GM21447 (cell line): ENCODE data around the gene DEGS2.
"Not testable (repeated sequence)": the region's sequence is repeated elsewhere in the genome, so short reads cannot be mapped to it uniquely, and the experiment has no call there.

Experiments used
- ATAC-seq: cut with Tn5 transposase; IDR thresholded peaks from one replicate; pipeline ENCODE4 v1.9.1; 2021; ENCODE audit not compliant: unreplicated experiment

DEGS2 gene

DNA sequence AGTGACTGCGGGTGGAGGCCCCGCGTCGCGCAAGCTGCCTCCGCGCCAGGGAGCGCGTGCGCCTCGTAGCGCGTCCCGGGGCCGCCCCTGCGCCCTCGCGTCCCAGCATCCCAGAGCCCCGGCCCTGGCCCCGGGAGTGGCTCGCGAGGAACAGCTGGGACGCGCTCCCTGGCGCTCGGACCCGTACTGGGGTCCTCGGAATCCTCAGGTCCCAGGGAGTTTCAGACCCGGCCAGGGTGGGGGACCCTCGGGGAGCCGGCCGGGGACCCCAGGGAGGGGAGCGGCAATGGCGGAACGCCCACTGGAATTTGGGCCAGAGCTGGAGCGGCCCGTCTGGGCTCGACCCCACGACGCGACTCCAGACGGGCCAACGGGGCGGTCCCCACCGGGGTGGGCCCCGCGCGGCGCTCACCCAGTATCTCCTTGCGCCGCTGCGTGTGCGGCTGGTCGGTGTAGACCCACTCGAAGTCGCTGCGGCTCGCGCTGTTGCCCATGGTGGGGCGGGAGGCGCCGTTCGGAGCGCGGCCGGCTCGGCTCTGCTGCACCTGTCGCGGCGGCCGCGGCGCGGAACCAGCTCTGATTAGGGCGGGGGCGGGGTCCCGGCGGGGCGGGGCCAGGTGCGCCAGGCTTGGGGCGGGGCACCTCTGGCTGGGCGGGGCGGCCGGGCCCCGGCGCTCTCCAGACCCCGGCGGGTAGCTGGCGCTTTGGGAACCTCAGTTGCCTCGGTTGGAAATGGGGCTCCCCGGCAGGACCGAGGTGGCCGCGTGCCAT, at the start of gene DEGS2:
DEGS2 (minus strand) TSS at position 552 of the 771 bp plus-strand sequence; CDS start at position 494, 58 bp downstream.
- peak; percentile 54 for ATAC-seq

GRCh38 chr14:100208136-100208535, 48.7 kb upstream of the DEGS2 start:
- not testable (repeated sequence) for ATAC-seq

GRCh38 chr14:100207588-100207987, 48.1 kb upstream of the DEGS2 start:
- not testable (repeated sequence) for ATAC-seq

GRCh38 chr14:100204835-100205167, 45.4 kb upstream of the DEGS2 start:
- ATAC-seq = not testable (repeated sequence)

DNA sequence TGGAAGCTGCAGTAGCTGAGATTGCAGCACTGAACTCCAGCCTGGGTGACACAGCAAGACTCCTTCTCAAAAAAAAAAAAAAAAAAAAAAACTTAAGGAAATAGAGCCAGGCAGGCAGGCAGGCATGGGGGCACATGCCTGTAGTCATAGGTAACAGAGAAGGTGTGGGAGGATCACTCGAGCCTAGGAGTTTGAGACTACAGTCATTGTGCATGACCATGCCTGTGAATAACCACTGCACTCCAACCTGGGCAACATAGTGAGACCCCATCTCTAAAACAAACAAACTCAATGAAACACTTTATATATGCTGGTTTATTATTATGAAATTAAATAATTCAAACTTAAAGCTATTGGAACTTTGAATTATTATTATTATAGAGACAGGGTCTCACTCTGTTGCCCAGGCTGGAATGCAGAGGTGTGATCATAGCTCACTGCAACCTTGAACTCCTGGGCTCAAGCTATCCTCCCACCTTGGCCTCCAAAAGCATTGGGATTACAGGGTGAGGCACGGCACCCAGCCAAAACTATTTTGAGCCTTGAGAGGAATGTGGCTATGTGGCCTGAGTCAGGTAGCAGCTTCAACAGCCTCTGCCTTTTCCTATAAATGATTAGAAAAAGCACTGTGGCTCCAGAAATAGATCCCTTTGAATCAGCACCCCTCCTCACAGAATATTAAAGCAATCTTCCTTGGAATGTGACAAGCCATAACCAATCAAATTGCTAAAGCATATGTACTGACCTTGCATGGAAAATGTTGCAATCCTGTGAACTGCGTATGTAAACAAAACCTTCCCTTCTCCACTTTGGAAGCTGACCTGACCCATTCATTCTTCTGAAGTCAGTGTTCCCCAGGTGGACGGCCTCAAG, 44.8 kb upstream of the DEGS2 start:
- no peak for ATAC-seq

DNA sequence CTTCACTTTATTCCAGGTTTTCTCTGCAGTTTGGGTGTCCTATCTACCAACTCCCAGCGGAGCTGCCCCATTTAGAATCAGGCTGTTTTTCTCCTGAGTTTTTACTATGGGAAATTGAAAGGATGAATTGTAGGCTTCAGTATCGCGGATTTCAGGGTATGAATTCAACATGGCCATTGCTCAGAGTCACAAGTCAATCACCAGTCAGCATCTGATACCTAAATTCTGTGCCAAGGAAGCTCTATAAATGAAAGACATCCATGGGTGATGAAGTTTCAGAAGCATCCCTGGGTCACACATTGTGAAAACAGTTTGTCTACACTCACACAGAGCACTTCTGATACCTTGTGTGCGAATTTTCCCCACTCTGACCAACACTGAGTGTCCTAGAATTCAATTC, 43.7 kb upstream of the DEGS2 start:
- no peak for ATAC-seq

GRCh38 chr14:100202712-100203111, 43.3 kb upstream of the DEGS2 start:
- no peak for ATAC-seq

GRCh38 chr14:100201701-100202100, 42.3 kb upstream of the DEGS2 start:
- no peak for ATAC-seq

DNA sequence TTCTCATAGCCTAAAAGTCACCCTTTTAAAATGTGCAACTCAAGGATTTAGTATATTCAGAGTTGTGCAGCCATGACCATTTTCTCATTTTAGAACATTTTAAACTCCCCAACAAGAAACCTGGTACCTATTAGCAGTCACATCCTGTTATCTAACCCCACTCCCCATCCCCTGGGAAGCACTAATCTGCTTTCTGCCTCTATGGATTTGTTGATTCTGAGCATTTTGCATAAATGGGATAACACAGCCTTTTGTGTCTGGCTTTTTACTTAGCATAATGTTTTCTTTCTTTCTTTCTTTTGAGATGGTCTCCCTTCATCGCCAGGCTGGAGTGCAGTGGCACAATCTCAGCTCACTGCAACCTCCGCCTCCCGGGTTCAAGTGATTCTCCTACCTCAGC, 40.9 kb upstream of the DEGS2 start:
- ATAC-seq = no peak

DNA sequence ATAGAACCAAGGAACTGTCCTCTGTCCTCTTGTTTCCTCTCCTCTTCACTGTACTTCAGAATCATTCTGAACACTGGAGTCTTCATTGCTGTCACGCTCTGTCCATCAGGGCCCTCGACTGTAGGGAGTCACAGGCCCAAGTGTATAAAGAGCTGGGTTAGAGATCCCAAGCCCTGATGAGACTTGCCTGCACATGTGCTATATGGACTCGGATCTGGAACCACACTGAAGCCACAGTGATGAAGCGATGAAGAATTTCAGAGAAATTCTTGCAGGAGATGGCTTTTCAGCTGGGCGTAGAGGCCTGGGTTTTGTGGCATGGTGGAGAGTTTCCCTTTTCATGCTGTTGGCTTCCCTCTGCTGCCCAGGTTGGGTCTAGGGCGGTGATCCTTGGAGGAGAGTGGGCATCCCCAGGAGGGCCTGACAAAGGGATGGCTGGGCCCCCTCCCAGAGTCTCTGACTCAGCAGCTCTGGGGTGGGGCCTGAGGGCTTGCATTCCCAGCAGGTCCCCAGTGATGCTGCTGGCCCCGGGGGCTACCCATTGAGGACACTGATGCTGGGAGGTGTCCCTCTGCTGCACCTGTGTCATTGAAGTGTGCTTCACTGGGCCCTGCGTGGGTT, 39.9 kb upstream of the DEGS2 start:
- no peak for ATAC-seq

- peak; percentile 7 for ATAC-seq
Measured at GRCh38 chr14:100193417-100194357, 34.2 kb upstream of the DEGS2 start.

- ATAC-seq = peak; percentile 99
Measured at GRCh38 chr14:100192672-100193416, 33.4 kb upstream of the DEGS2 start.

GRCh38 chr14:100192250-100192671, 32.8 kb upstream of the DEGS2 start:
- no peak for ATAC-seq

DNA sequence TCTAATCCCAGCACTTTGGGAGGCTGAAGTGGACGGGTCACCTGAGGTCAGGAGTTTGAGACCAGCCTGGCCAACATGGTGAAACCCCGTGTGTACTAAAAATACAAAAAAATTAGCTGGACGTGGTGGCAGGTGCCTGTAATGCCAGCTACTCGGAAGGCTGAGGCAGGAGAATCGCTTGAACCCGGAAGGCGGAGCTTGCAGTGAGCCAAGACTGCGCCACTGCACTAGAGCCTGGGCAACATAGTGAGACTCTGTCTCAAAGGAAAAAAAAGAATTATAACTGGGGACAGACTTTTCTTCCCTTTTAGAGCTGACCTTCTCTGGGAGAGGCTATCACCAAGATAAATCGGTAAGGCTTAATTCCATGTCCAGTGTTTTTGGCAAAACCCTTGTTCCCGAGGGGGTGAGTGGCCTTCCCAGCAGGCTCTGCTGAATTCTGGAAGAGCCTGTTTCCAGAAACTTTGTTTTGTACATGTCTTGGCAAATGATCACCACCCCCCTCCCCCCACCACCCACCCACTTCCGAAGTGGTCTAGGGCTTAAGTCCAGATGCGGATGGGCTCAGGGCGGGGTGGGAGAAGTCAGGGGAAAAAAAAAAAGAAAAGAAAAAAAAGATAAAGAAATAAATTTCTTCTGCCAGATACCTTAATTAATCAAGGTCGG, 32.3 kb upstream of the DEGS2 start:
- no peak for ATAC-seq

DNA sequence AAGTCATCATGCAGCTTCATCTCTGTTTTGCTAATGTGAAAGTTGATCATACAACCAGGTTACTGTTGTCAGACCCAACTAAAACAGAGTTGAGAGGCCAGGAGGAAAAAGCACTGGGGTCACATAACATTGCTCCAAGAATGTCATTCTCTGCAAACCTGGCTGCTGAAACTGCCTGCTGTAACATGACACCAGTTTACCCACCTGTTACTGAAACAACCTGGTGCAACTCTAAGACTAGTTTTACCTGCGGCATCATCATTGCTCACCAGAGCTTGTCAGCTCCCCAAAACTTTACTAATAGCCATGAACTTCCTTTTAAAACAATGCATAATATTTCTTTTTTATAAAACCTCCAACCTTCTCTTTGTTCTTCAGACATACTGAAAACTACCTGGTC, 30.7 kb upstream of the DEGS2 start:
- no peak for ATAC-seq

DNA sequence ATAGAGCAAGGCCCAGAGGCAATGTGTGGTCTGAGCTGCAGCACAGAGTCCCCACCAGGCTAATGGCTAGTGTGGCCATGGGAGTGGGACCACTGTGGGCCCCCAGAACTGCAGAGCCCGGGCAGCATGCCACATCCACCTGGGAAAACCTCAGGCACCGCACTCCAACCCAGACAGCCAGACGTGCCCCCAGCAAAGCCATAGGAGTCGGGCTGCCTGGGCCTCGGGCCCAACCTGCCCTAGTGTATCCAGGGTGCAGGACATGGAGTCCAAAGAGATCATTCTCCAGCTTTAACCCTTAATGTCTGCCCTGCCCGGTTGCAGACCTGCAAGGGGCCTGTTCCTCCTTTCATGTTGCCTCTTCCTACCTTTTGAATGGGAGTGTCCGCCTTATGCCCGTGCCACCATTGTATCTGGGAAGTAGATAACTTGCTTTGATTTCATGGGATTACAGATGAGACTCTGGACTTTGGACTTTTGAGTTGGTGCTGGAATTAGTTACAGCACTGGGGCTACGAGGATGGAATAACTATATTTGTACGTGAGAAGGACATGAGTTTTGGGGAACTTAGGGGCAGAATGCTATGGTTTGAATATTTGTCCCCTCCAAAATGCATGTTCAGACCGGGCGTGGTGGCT, 29.1 kb upstream of the DEGS2 start:
- ATAC-seq = no peak

GRCh38 chr14:100187247-100187833, 27.9 kb upstream of the DEGS2 start:
- ATAC-seq = no peak

DNA sequence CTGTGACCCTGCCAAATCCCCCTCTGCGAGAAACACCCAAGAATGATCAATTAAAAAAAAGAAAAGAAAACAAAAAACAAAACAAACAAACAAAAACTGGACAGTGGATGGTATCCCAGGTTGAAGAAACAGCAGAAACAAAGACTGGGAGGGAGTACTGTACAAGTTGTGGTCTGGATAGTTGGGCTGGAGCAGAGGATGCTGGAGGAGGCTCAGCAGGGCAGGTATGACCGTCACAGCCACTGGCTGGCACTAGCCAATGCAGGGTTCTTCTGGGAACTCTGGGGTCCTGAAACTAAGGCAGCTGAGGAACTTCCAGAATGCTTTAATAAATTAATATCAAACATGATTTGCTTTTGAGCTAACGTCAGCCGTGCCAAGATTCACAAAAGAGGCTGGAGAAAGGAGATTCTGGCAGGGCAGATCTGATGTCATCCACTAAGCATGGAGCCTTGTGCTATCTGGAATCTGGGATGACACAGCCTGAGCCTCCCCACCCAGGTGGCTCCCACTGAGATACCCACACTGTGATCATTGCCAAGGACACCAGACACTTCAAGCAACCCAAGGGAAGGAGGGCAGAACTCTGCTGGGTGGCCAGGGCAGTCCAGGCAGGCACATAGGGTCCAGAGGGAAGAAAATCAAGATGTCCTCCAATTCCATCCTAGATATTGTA, 22.6 kb upstream of the DEGS2 start:
- ATAC-seq = not testable (repeated sequence)
